ENCODE measurements around the gene CFAP46.

DNA sequence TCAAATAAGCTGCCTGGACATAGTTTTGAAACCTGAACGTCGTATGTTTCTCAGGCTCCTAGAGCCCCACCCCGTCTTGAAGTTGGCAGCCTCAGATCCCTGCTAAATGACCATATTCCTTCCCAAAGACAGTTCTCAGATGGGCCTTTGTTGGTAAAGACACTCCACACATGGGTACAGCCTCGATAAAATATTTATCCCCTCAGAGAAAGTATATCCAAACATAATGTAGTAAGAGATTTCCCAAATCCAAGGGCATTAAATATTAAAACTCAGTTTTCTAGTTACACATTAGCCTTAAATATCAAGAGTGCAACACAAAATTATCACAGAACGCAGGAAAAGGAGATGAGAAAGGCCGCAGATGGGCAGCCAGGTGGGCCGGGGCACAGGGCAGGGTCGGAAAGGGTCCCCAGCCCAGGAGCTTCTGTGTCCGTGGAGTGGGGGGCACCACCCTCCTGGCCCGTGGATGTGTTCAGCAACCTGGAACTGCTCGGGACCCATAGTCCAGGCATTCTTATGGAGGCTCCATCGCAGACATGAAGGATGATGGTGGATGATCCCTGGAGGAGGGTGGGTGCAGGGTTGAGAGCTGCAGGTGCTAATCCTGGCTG lies 1.5 kb upstream of the CFAP46 start:
- TF ChIP-seq, protein P1, sequence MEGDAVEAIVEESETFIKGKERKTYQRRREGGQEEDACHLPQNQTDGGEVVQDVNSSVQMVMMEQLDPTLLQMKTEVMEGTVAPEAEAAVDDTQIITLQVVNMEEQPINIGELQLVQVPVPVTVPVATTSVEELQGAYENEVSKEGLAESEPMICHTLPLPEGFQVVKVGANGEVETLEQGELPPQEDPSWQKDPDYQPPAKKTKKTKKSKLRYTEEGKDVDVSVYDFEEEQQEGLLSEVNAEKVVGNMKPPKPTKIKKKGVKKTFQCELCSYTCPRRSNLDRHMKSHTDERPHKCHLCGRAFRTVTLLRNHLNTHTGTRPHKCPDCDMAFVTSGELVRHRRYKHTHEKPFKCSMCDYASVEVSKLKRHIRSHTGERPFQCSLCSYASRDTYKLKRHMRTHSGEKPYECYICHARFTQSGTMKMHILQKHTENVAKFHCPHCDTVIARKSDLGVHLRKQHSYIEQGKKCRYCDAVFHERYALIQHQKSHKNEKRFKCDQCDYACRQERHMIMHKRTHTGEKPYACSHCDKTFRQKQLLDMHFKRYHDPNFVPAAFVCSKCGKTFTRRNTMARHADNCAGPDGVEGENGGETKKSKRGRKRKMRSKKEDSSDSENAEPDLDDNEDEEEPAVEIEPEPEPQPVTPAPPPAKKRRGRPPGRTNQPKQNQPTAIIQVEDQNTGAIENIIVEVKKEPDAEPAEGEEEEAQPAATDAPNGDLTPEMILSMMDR (IDR thresholded peaks at IDR 0.05): no peak
- TF ChIP-seq GABPA (IDR thresholded peaks at IDR 0.05; ENCODE audit: low read depth) (no peak), POLR2AphosphoS5 (IDR thresholded peaks at IDR 0.05; ENCODE audit: low read depth, low read length) (no peak), RFX5 (IDR thresholded peaks at IDR 0.05; ENCODE audit: low read length) (no peak), MEF2A (IDR thresholded peaks at IDR 0.05; ENCODE audit: borderline replicate concordance, low read depth) (no peak), SIN3A (IDR thresholded peaks at IDR 0.05; ENCODE audit: borderline replicate concordance, low read depth, low read length) (no peak), YY1 (IDR thresholded peaks at IDR 0.05; ENCODE audit: low read depth) (no peak), TAF1 (IDR thresholded peaks at IDR 0.05; ENCODE audit: borderline replicate concordance, low read depth, low read length) (no peak)
- TF ChIP-seq, protein P2, sequence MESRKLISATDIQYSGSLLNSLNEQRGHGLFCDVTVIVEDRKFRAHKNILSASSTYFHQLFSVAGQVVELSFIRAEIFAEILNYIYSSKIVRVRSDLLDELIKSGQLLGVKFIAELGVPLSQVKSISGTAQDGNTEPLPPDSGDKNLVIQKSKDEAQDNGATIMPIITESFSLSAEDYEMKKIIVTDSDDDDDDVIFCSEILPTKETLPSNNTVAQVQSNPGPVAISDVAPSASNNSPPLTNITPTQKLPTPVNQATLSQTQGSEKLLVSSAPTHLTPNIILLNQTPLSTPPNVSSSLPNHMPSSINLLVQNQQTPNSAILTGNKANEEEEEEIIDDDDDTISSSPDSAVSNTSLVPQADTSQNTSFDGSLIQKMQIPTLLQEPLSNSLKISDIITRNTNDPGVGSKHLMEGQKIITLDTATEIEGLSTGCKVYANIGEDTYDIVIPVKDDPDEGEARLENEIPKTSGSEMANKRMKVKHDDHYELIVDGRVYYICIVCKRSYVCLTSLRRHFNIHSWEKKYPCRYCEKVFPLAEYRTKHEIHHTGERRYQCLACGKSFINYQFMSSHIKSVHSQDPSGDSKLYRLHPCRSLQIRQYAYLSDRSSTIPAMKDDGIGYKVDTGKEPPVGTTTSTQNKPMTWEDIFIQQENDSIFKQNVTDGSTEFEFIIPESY (IDR thresholded peaks at IDR 0.05; ENCODE audit: borderline replicate concordance, low read depth): no peak
